H7 (cell line): Measurements from ENCODE around the gene HTT. TPM values are rescaled to one million over a fixed set of nuclear protein-coding genes. Genes with fewer than 3 reads are reported as not detected.
"Not testable (repeated sequence)": the region's sequence is repeated elsewhere in the genome, so short reads cannot be mapped to it uniquely, and the experiment has no call there.

Experiments used
- DNase-seq: peaks from one replicate; pipeline ENCODE4 v3.0.0; 2012
- H3K27me3 ChIP-seq: 2 replicates; pipeline ENCODE4 v1.6.0; 2011; ENCODE audit warnings: mild to moderate bottlenecking, low read length; ENCODE audit not compliant: control insufficient read depth, insufficient read depth
- H3K36me3 ChIP-seq: replicated peaks from 2 replicates; pipeline ENCODE4 v1.5.1; 2011; ENCODE audit warnings: low read length; ENCODE audit not compliant: control insufficient read depth, insufficient read depth
- H3K4me3 ChIP-seq: 2 replicates; pipeline ENCODE4 v1.5.1; 2011; ENCODE audit warnings: low read depth, mild to moderate bottlenecking, control low read depth, low read length, moderate library complexity; ENCODE audit not compliant: insufficient read depth
- total RNA-seq: library from RNA; depleted of rRNA; stranded (reverse); fragments of >200 nt; shearing (Covaris generic); gene quantifications from 2 replicates; pipeline ENCODE4 v1.2.3, GENCODE V29; 2014

Gene HTT
- total RNA-seq, 1 experiment from 2014 or later, result 24.4 TPM

- no peaks in the 10 kb centered on the region for H3K27me3 ChIP-seq
Observed at GRCh38 chr4:3087115-3087797, 12.8 kb downstream of the HTT start.

GRCh38 chr4:3091464-3091863 lies 17.0 kb downstream of the HTT start:
- DNase-seq, result no peak
- peaks cover 11% of the 10 kb centered on the region for H3K36me3 ChIP-seq
- H3K4me3 ChIP-seq, result no peak overlapping the region
- no peaks in the 10 kb centered on the region for H3K27me3 ChIP-seq

More at GRCh38 chr4:3087115-3087797, 12.8 kb downstream of the HTT start:
- DNase-seq, result no peak
- Histone ChIP-seq H3K4me3 (no peak overlapping the region), H3K36me3 (peaks cover 7% of the 10 kb centered on the region)

GRCh38 chr4:3094701-3095100 lies 20.2 kb downstream of the HTT start:
- not testable (repeated sequence) for H3K36me3 ChIP-seq, DNase-seq, H3K4me3 ChIP-seq, H3K27me3 ChIP-seq

- peaks cover 9% of the 10 kb centered on the region for H3K36me3 ChIP-seq
- no peaks in the 10 kb centered on the region for H3K27me3 ChIP-seq
- DNase-seq, result no peak
- no peak overlapping the region for H3K4me3 ChIP-seq
Observed at GRCh38 chr4:3096202-3096601, 21.7 kb downstream of the HTT start.

GRCh38 chr4:3098346-3098745 lies 23.9 kb downstream of the HTT start:
- no peak overlapping the region for H3K4me3 ChIP-seq
- H3K27me3 ChIP-seq, result no peaks in the 10 kb centered on the region
- peaks cover 9% of the 10 kb centered on the region for H3K36me3 ChIP-seq
- no peak for DNase-seq

GRCh38 chr4:3106339-3107186 lies 32.1 kb downstream of the HTT start:
- DNase-seq, result peak; percentile 91
- Histone ChIP-seq H3K27me3 (no peaks in the 10 kb centered on the region), H3K36me3 (peaks cover 16% of the 10 kb centered on the region), H3K4me3 (no peak overlapping the region)

GRCh38 chr4:3107271-3107670 lies 32.8 kb downstream of the HTT start:
- Histone ChIP-seq H3K4me3 (no peak overlapping the region), H3K27me3 (no peaks in the 10 kb centered on the region), H3K36me3 (peaks cover 16% of the 10 kb centered on the region)
- no peak for DNase-seq

GRCh38 chr4:3107691-3108121 lies 33.2 kb downstream of the HTT start:
- H3K4me3 ChIP-seq, result no peak overlapping the region
- H3K36me3 ChIP-seq, result peaks cover 16% of the 10 kb centered on the region
- H3K27me3 ChIP-seq, result no peaks in the 10 kb centered on the region
- no peak for DNase-seq

- DNase-seq, result no peak
- H3K36me3 ChIP-seq, result peaks cover 17% of the 10 kb centered on the region
Observed at GRCh38 chr4:3108211-3108610, 33.7 kb downstream of the HTT start.

GRCh38 chr4:3111461-3111860 lies 37.0 kb downstream of the HTT start:
- H3K36me3 ChIP-seq, result peaks cover 31% of the 10 kb centered on the region
- H3K27me3 ChIP-seq, result no peaks in the 10 kb centered on the region
- peak; percentile 51 for DNase-seq
- no peak overlapping the region for H3K4me3 ChIP-seq

More at GRCh38 chr4:3108211-3108610, 33.7 kb downstream of the HTT start:
- Histone ChIP-seq H3K27me3 (no peaks in the 10 kb centered on the region), H3K4me3 (no peak overlapping the region)

- DNase-seq, result no peak
- Histone ChIP-seq H3K4me3 (no peak overlapping the region), H3K36me3 (peaks cover 29% of the 10 kb centered on the region), H3K27me3 (no peaks in the 10 kb centered on the region)
Observed at GRCh38 chr4:3112201-3112600, 37.7 kb downstream of the HTT start.

GRCh38 chr4:3112609-3113469 lies 38.4 kb downstream of the HTT start:
- no peaks in the 10 kb centered on the region for H3K27me3 ChIP-seq
- H3K36me3 ChIP-seq, result peaks cover 23% of the 10 kb centered on the region
- no peak overlapping the region for H3K4me3 ChIP-seq
- no peak for DNase-seq

GRCh38 chr4:3114377-3114776 lies 39.9 kb downstream of the HTT start:
- Histone ChIP-seq H3K36me3 (peaks cover 23% of the 10 kb centered on the region), H3K27me3 (no peaks in the 10 kb centered on the region), H3K4me3 (no peak overlapping the region)
- no peak for DNase-seq

- Histone ChIP-seq H3K4me3 (no peak overlapping the region), H3K36me3 (peaks cover 27% of the 10 kb centered on the region), H3K27me3 (no peaks in the 10 kb centered on the region)
- DNase-seq, result no peak
Observed at GRCh38 chr4:3115637-3116270, 41.3 kb downstream of the HTT start.
